IMR-90 (cell line): Measurements from ENCODE around the gene EIF4A2. TPM values are rescaled to one million over a fixed set of nuclear protein-coding genes. Genes with fewer than 3 reads are reported as not detected.
A peak's percentile ranks its signal among the peaks of the same experiment; 100 is the strongest.

ENCODE experiments used
- ATAC-seq: fragments of 200-7000 bp; cut with Tn5 transposase; 2 replicates; pipeline ENCODE4 v1.9.1; 2020; ENCODE audit warnings: low read depth, mild to moderate bottlenecking, moderate library complexity
- BruUV-seq: library from RNA; stranded (reverse); fragments of 400-500 nt; replicated peaks from 2 replicates; lab custom pipeline; 2021; lab: Mats Ljungman, UMichigan
- CTCF ChIA-PET: fragments of 300-600 bp; formaldehyde crosslinking; extraction: SDS; loops from one replicate; lab custom pipeline; 2021; ENCODE audit warnings: antibody characterized with exemption; lab: Yijun Ruan, JAX
- POLR2A ChIA-PET: fragments of 300-600 bp; sonication (Branson Sonifier 250); formaldehyde crosslinking; loops from one replicate; lab custom pipeline; 2022; ENCODE audit warnings: antibody characterized with exemption; ENCODE audit not compliant: unreplicated experiment; lab: Charles Lee
- DNase-seq: peaks from one replicate; pipeline ENCODE4 v3.0.0; 2013
- H2AFZ ChIP-seq: replicated peaks from 2 replicates; pipeline ENCODE3; 2013; ENCODE audit warnings: low read length, mild to moderate bottlenecking; ENCODE audit not compliant: poor library complexity
- H2AK5ac ChIP-seq: 2 replicates; pipeline ENCODE4 v1.6.1; 2013; ENCODE audit warnings: low read depth, low read length, inconsistent platforms
- H2AK9ac ChIP-seq: replicated peaks from 2 replicates; pipeline ENCODE3; 2013; ENCODE audit warnings: mild to moderate bottlenecking, low read depth, low read length, moderate library complexity; ENCODE audit not compliant: poor library complexity
- H2BK120ac ChIP-seq: 2 replicates; pipeline ENCODE4 v1.6.1; 2013; ENCODE audit warnings: low read depth, low read length, inconsistent platforms
- H2BK15ac ChIP-seq: 3 replicates; pipeline ENCODE4 v1.6.1; 2013; ENCODE audit warnings: low read depth, low read length, inconsistent platforms
- H2BK20ac ChIP-seq: 2 replicates; pipeline ENCODE4 v1.6.1; 2013; ENCODE audit warnings: low read depth, mild to moderate bottlenecking, inconsistent platforms, low read length, moderate library complexity
- H2BK5ac ChIP-seq: 2 replicates; pipeline ENCODE4 v1.6.1; 2013; ENCODE audit warnings: mild to moderate bottlenecking, low read depth, low read length, inconsistent platforms; ENCODE audit not compliant: poor library complexity, severe bottlenecking
- H3K14ac ChIP-seq: replicated peaks from 2 replicates; pipeline ENCODE4 v1.6.1; 2013; ENCODE audit warnings: low read depth, low read length, inconsistent platforms
- H3K18ac ChIP-seq: 2 replicates; pipeline ENCODE4 v1.6.1; 2013; ENCODE audit warnings: low read depth, low read length, control low read depth
- H3K23ac ChIP-seq: 2 replicates; pipeline ENCODE4 v1.6.1; 2013; ENCODE audit warnings: low read depth, low read length, inconsistent platforms
- H3K27ac ChIP-seq: 2 replicates; pipeline ENCODE4 v1.5.1; 2013; ENCODE audit warnings: mild to moderate bottlenecking, control low read depth, low read length; ENCODE audit not compliant: insufficient read depth
- H3K27me3 ChIP-seq: 2 replicates; pipeline ENCODE4 v1.6.1; 2013; ENCODE audit warnings: low read length; ENCODE audit not compliant: control insufficient read depth, insufficient read depth
- H3K36me3 ChIP-seq: 2 replicates; pipeline ENCODE4 v1.6.1; 2013; ENCODE audit warnings: low read length, mixed read lengths; ENCODE audit not compliant: control insufficient read depth, insufficient read depth
- H3K4ac ChIP-seq: 2 replicates; pipeline ENCODE4 v1.6.1; 2013; ENCODE audit warnings: low read depth, low read length, inconsistent platforms
- H3K4me1 ChIP-seq: 2 replicates; pipeline ENCODE4 v1.6.1; 2013; ENCODE audit warnings: low read length, mixed read lengths; ENCODE audit not compliant: control insufficient read depth, insufficient read depth
- H3K4me2 ChIP-seq: 2 replicates; pipeline ENCODE4 v1.6.1; 2013; ENCODE audit warnings: low read depth, mild to moderate bottlenecking, control low read depth, low read length, moderate library complexity
- H3K4me3 ChIP-seq: 2 replicates; pipeline ENCODE4 v1.5.1; 2013; ENCODE audit warnings: low read depth, mild to moderate bottlenecking, control low read depth, low read length, moderate library complexity; ENCODE audit not compliant: insufficient read depth
- H3K56ac ChIP-seq: 2 replicates; pipeline ENCODE4 v1.6.1; 2013; ENCODE audit warnings: low read length, inconsistent platforms; ENCODE audit not compliant: insufficient read depth; ENCODE audit errors: extremely low read depth
- H3K79me1 ChIP-seq, 2 experiments: 2 replicates each; pipeline ENCODE4 v1.6.1; 2013; ENCODE audit warnings: low read length in 2 of 2, inconsistent platforms in 1 of 2, low read depth in 1 of 2
- H3K9ac ChIP-seq: 2 replicates; pipeline ENCODE4 v1.6.1; 2013; ENCODE audit warnings: low read depth, low read length, control low read depth
- H3K9me1 ChIP-seq: 2 replicates; pipeline ENCODE4 v1.6.1; 2013; ENCODE audit warnings: low read length, inconsistent platforms; ENCODE audit not compliant: insufficient read depth
- H3K9me3 ChIP-seq: 2 replicates; pipeline ENCODE4 v1.6.1; 2013; ENCODE audit warnings: low read length; ENCODE audit not compliant: control insufficient read depth, insufficient read depth
- H4K20me1 ChIP-seq: 2 replicates; pipeline ENCODE4 v1.6.1; 2013; ENCODE audit warnings: low read length, inconsistent platforms; ENCODE audit not compliant: insufficient read depth
- H4K5ac ChIP-seq: 2 replicates; pipeline ENCODE4 v1.6.1; 2013; ENCODE audit warnings: mild to moderate bottlenecking, low read depth, low read length, control low read depth
- H4K8ac ChIP-seq, 2 experiments: 2 replicates each; pipeline ENCODE4 v1.6.1; 2013; ENCODE audit warnings: low read depth in 2 of 2, low read length in 2 of 2, control low read depth in 1 of 2, inconsistent platforms in 1 of 2
- H4K91ac ChIP-seq: 2 replicates; pipeline ENCODE4 v1.6.1; 2013; ENCODE audit warnings: low read depth, low read length, inconsistent platforms; ENCODE audit not compliant: insufficient read depth
- BHLHE40 ChIP-seq: fragments of 150-350 bp; IDR thresholded peaks from 2 replicates; pipeline ENCODE4 v1.6.1; 2016; ENCODE audit warnings: mild to moderate bottlenecking, low read depth, low read length
- CEBPB ChIP-seq: IDR thresholded peaks from 2 replicates; pipeline ENCODE4 v1.6.1; 2012; ENCODE audit warnings: low read depth, low read length, improper control_type of control experiment
- CHD1 ChIP-seq: IDR thresholded peaks from 2 replicates; pipeline ENCODE4 v1.6.1; 2012; ENCODE audit warnings: low read depth, low read length, improper control_type of control experiment
- CTCF ChIP-seq: conservative IDR thresholded peaks from 2 replicates; pipeline ENCODE4 v1.5.1; 2012; ENCODE audit warnings: mild to moderate bottlenecking, low read depth, low read length, improper control_type of control experiment
- ELK1 ChIP-seq: fragments of 150-350 bp; IDR thresholded peaks from 2 replicates; pipeline ENCODE4 v1.6.1; 2016; ENCODE audit warnings: low read depth, mild to moderate bottlenecking, low read length, moderate library complexity, borderline replicate concordance
- FOS ChIP-seq: fragments of 150-350 bp; IDR thresholded peaks from 2 replicates; pipeline ENCODE4 v1.6.1; 2016; ENCODE audit warnings: low read depth, low read length
- MAZ ChIP-seq: IDR thresholded peaks from 2 replicates; pipeline ENCODE4 v1.6.1; 2012; ENCODE audit warnings: low read depth, mild to moderate bottlenecking, low read length, improper control_type of control experiment, moderate library complexity, borderline replicate concordance
- MXI1 ChIP-seq: IDR thresholded peaks from 2 replicates; pipeline ENCODE4 v1.6.1; 2012; ENCODE audit warnings: low read depth, mild to moderate bottlenecking, low read length, moderate library complexity, borderline replicate concordance
- NFE2L2 ChIP-seq: fragments of 150-350 bp; IDR thresholded peaks from 2 replicates; pipeline ENCODE4 v1.6.1; 2016; ENCODE audit warnings: low read depth, mild to moderate bottlenecking, low read length
- POLR2A ChIP-seq: IDR thresholded peaks from 2 replicates; pipeline ENCODE4 v1.6.1; 2012; ENCODE audit warnings: mild to moderate bottlenecking, low read depth, low read length
- RAD21 ChIP-seq: IDR thresholded peaks from 2 replicates; pipeline ENCODE4 v1.6.1; 2012; ENCODE audit warnings: low read length, improper control_type of control experiment
- RCOR1 ChIP-seq: IDR thresholded peaks from 2 replicates; pipeline ENCODE4 v1.6.1; 2012; ENCODE audit warnings: mild to moderate bottlenecking, low read length, improper control_type of control experiment; ENCODE audit not compliant: insufficient replicate concordance
- RFX5 ChIP-seq: IDR thresholded peaks from 2 replicates; pipeline ENCODE4 v1.8.0; 2012; ENCODE audit warnings: low read depth, mild to moderate bottlenecking, low read length, moderate library complexity
- SMC3 ChIP-seq: fragments of 150-350 bp; IDR thresholded peaks from 2 replicates; pipeline ENCODE4 v1.6.1; 2016; ENCODE audit warnings: low read depth, mild to moderate bottlenecking, antibody characterized with exemption, low read length, moderate library complexity
- WGBS, 2 experiments: methylation state at CpG; one replicate each; pipeline versions ENCODE4 v1.1.5 to v1.1.7; 2013; ENCODE audit warnings: missing lambda C conversion rate in 2 of 2; ENCODE audit not compliant: insufficient read length in 1 of 2; ENCODE audit errors: extremely low coverage in 2 of 2; 5-methylcytosine and 5-hydroxymethylcytosine counted together
- dilution Hi-C: fragments of 300-500 bp; cut with HindIII; formaldehyde crosslinking; loops from one replicate; pipeline ENCODE4 v1.14.3; 2018; ENCODE audit warnings: low sequenced_read_pairs; ENCODE audit not compliant: unreplicated experiment
- in situ Hi-C: fragments of 300-500 bp; cut with MboI; formaldehyde crosslinking; loops from 3 replicates; pipeline ENCODE4 v1.14.3; 2019; ENCODE audit warnings: low sequenced_read_pairs, inconsistent platforms, mixed read lengths
- intact Hi-C: fragments of 100-400 bp; cut with micrococcal nuclease; formaldehyde crosslinking; loops from 2 replicates; pipeline ENCODE4 v1.10.0; 2022
- polyA plus RNA-seq, 3 experiments: library from polyadenylated mRNA; depleted of rRNA; stranded (reverse); fragments of >200 nt; gene quantifications; 2 replicates each; pipeline ENCODE4 v1.2.3, GENCODE V29; 2012; ENCODE audit warnings: low replicate concordance in 1 of 3
- total RNA-seq: library from RNA; depleted of rRNA; stranded (reverse); fragments of >200 nt; gene quantifications from 2 replicates; pipeline ENCODE4 v1.2.3, GENCODE V29; 2012

Gene EIF4A2
- total and polyA plus RNA-seq, 2 of the 4 experiments (the other 2 are of a cell fraction) = 310 to 320 TPM

DNA sequence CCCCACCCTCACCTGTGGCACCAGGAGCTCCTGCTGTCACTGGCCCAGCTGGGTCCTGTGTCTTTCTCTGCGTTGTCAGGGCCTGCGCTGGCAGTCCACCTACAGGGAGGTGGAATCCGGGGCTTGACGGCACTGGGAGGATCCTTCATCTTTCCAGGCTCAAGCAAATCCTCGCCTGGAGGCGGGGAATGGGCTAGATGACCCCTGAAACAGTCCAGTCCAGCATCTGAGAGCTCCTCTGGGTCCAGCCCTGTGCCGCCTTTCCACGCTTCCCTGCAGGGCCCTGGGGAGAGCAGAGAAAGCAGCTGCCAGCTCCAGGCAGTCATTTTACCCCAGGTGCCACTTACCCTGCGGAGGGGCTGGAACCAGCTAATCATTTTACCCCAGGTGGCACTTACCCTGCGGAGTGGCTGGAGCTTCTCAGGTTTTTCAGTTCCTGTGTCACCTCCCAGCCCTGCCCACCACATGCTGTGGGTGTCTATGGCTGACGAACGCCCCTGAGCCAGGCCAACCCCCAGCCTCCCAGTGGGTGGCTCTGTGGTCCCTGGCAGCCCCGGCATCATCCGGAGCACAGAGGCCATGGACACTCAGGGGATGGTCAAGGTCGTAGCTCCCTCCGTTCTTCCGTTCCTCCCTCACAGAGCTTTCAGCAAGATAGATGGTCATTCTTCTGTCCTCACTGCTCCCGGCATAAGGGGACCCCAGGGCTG lies 41.2 kb downstream of the EIF4A2 start:
- Histone ChIP-seq H3K4me1 (peaks cover 15% of the 10 kb centered on the region), H4K8ac (peak overlapping the region in 1 of 2 experiments; percentile 60; a peak in 1 of 4 replicates), H3K18ac (no peak overlapping the region), H3K9ac (no peak overlapping the region), H3K14ac (peak overlapping the region; percentile 19; the same call in 1 of the 2 replicates), H3K27ac (no peak overlapping the region), H2BK15ac (no peak overlapping the region; the same call in 2 of the 3 replicates), H2AFZ (peak overlapping the region; percentile 91), H3K4me2 (no peak overlapping the region; the same call in 1 of the 2 replicates), H3K4ac (peak overlapping the region; percentile 70), H3K56ac (0 out of 2 replicates have a peak overlapping the region, but pooled peaks have one; percentile 12), H3K23ac (peak overlapping the region; percentile 12; the same call in 1 of the 2 replicates), H2BK20ac (no peak overlapping the region), H3K4me3 (no peak overlapping the region), H4K5ac (no peak overlapping the region), H3K9me1 (no peaks in the 10 kb centered on the region; the same call in 1 of the 2 replicates), H3K79me1 (peaks cover 0 to 11% of the 10 kb centered on the region in 2 experiments; a peak in 2 of 4 replicates), H3K9me3 (no peaks in the 10 kb centered on the region), H2BK120ac (peak overlapping the region; percentile 50), H4K20me1 (no peaks in the 10 kb centered on the region), H2AK5ac (peak overlapping the region; percentile 33; the same call in 1 of the 2 replicates), H3K27me3 (peaks cover 9% of the 10 kb centered on the region), H2AK9ac (peak overlapping the region; percentile 52), H3K36me3 (no peaks in the 10 kb centered on the region), H4K91ac (0 out of 2 replicates have a peak overlapping the region, but pooled peaks have one; percentile 4), H2BK5ac (peak overlapping the region; percentile 8)
- intact Hi-C loops = loop anchor here (10.0 kb wide), 1 partner anchor 560 kb away; no protein-coding TSS in a partner anchor
- ChIA-PET CTCF (interaction anchor here (0.6 to 0.8 kb wide), 2 partner anchors 208 to 284 kb away, joined by 3 to 11 read pairs; no protein-coding TSS in a partner anchor), POLR2A (no interaction called here)
- BruUV-seq = no TSS peak
- WGBS, 2 experiments = 40% methylated on average over 2 of the region's 18 CpGs; no CpG with 5 or more reads in 1 of the 2 experiments
- dilution Hi-C loops = no loop called here
- in situ Hi-C loops = loop anchor here (5.0 to 25.0 kb wide), 2 partner anchors 207 to 837 kb away; no protein-coding TSS in a partner anchor
- DNase-seq = no peak
- ATAC-seq = no peak
- TF ChIP-seq RFX5 (no peak), POLR2A (no peak), CHD1 (no peak), MXI1 (no peak), RCOR1 (no peak), SMC3 (no peak), MAZ (no peak), ELK1 (no peak), RAD21 (no peak), NFE2L2 (no peak), CTCF (no peak), BHLHE40 (no peak), FOS (no peak), CEBPB (no peak)
